Measurements from ENCODE around the gene TMEM50A.
"Not testable (repeated sequence)": the region's sequence is repeated elsewhere in the genome, so short reads cannot be mapped to it uniquely, and the experiment has no call there.

TMEM50A gene

DNA sequence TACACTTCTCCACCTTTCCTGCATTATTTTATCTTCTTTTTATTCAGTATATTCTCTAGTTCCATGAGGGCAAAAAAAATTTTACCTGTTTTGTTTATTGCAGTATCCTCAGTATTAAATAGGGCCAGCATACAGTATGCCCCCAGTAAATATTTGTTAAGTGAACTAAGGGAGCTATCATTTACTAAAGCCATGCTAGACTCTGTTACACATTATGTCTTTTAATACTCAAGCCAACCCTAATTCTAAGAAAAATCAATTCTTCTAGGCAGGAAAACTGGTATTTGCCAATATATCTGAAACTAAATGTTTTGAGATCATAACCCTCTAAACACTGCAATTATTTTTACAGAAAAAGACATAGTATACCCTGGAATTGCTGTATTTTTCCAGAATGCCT is 18.3 kb downstream of the TMEM50A start:
- Mint-ChIP-seq H3K27me3 (ENCODE audit: low read depth) (no peaks in the 10 kb centered on the region), H3K4me3 (peak overlapping the region; percentile 41), H3K4me1 (ENCODE audit: low read depth) (peaks cover 34% of the 10 kb centered on the region), H3K27ac (peak overlapping the region; percentile 74), H3K36me3 (ENCODE audit: low read depth) (peaks cover 46% of the 10 kb centered on the region), H3K9me3 (no peaks in the 10 kb centered on the region)

DNA sequence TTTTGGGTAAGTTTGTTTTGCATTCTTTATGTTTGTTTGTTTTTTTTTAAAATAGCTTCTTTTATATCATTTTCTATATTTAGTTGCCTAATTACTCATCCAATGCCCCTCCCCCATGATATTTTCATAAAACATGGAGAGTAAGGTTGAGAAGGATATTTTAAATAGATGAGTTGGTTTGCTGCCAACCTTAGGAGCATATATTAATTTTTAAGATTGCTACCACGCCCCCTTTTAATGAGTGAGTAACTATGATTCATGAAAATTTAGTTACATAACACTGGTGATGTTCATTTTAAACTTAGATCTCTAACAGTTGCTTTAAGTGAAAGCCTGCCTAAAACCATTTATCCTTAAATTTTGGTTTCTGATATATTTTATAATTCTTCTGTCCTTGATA is 18.7 kb downstream of the TMEM50A start:
- H3K27ac Mint-ChIP-seq: peak overlapping the region; percentile 60
- H3K9me3 Mint-ChIP-seq: no peaks in the 10 kb centered on the region
- H3K36me3 Mint-ChIP-seq (ENCODE audit: low read depth): peaks cover 48% of the 10 kb centered on the region
- peaks cover 34% of the 10 kb centered on the region for H3K4me1 Mint-ChIP-seq (ENCODE audit: low read depth)
- H3K4me3 Mint-ChIP-seq: peak overlapping the region; percentile 29
- H3K27me3 Mint-ChIP-seq (ENCODE audit: low read depth): no peaks in the 10 kb centered on the region

DNA sequence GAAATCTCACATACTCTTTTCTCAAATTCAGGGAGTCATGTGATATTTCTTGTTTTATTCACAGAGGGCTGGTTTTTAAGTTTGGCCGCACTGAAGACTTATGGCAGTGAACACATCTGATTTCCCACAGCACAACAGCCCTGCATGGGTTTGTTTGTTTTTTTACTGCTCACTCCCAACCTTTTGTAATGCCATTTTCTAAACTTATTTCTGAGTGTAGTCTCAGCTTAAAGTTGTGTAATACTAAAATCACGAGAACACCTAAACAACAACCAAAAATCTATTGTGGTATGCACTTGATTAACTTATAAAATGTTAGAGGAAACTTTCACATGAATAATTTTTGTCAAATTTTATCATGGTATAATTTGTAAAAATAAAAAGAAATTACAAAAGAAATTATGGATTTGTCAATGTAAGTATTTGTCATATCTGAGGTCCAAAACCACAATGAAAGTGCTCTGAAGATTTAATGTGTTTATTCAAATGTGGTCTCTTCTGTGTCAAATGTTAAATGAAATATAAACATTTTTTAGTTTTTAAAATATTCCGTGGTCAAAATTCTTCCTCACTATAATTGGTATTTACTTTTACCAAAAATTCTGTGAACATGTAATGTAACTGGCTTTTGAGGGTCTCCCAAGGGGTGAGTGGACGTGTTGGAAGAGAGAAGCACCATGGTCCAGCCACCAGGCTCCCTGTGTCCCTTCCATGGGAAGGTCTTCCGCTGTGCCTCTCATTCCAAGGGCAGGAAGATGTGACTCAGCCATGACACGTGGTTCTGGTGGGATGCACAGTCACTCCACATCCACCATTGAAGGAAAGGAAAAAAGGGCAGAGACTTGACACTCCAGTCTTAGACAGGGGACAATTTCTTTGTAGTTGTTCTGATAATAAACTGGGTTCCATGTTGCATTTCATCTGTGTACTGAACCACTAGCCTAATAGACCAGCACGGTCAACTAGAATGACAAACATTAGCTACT is 22.8 kb downstream of the TMEM50A start:
- peaks cover 35% of the 10 kb centered on the region for H3K36me3 Mint-ChIP-seq (ENCODE audit: low read depth)
- H3K9me3 Mint-ChIP-seq: no peaks in the 10 kb centered on the region
- no peaks in the 10 kb centered on the region for H3K27me3 Mint-ChIP-seq (ENCODE audit: low read depth)
- H3K27ac Mint-ChIP-seq: peak overlapping the region; percentile 46
- H3K4me3 Mint-ChIP-seq: no peak overlapping the region
- H3K4me1 Mint-ChIP-seq (ENCODE audit: low read depth): peaks cover 26% of the 10 kb centered on the region

DNA sequence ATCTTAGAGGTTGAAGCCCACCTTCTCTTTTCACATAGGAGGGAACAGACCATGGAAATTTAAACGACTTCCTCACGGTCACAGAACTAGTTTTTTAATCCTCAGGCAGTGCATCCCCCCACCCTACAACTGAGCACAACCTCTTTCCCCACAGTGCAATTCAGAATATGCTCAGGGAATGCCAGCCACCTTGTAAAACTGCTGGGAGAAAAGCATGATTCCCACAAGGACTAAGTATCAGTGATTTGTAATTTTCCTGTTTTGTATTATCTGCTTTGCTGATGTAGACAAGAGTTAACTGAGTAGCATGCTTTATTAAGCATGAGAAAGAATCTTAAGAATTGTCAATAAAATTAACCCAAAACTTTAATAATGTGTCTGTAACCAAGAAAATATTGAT is 23.8 kb downstream of the TMEM50A start:
- Mint-ChIP-seq H3K36me3 (ENCODE audit: low read depth) (peaks cover 29% of the 10 kb centered on the region), H3K4me1 (ENCODE audit: low read depth) (peaks cover 19% of the 10 kb centered on the region), H3K27ac (no peak overlapping the region), H3K27me3 (ENCODE audit: low read depth) (no peaks in the 10 kb centered on the region), H3K4me3 (no peak overlapping the region), H3K9me3 (no peaks in the 10 kb centered on the region)

DNA sequence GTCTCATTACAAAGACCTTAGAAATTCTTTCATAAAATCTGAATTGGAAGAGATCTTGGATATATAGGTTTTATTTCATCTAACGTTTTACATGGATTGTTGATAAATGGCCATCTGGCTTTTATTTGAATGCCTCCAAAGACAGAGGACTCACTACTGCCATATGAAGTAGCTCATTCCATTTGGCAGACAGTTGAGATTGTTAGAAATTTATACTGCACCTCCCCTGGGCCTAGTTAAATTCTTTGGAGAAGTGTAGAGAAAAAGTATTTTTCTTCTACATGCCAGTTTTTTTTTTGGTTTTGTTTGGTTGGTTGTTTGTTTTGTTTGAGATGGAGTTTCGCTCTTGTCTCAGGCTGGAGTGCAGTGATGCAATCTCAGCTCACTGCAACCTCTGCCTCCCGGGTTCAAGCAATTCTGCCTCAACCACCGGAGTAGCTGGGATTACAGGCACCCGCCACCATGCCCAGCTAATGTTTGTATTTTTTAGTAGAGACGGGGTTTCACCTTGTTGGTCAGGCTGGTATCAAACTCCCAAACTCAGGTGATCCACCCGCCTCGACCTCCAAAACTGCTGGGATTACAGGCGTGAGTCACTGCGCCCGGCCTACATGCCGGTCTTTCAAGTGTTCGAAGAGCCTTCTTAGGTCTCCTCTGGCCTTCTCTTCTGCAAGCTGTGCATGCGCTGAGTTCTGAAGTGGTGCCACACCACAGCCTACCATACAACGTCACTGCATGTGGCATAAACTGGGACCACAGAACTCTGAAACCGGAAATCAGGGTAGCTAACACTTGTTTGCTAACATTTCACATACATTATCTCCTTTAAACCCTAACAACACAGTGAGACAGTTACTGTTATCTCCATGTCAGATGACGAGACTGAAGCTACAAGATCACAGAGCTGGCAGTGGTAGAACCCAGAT is 24.8 kb downstream of the TMEM50A start:
- Mint-ChIP-seq H3K36me3 (ENCODE audit: low read depth) (peaks cover 23% of the 10 kb centered on the region), H3K4me1 (ENCODE audit: low read depth) (peaks cover 13% of the 10 kb centered on the region)
- not testable (repeated sequence) for H3K9me3 Mint-ChIP-seq; H3K27ac Mint-ChIP-seq; H3K4me3 Mint-ChIP-seq; H3K27me3 Mint-ChIP-seq (ENCODE audit: low read depth)

DNA sequence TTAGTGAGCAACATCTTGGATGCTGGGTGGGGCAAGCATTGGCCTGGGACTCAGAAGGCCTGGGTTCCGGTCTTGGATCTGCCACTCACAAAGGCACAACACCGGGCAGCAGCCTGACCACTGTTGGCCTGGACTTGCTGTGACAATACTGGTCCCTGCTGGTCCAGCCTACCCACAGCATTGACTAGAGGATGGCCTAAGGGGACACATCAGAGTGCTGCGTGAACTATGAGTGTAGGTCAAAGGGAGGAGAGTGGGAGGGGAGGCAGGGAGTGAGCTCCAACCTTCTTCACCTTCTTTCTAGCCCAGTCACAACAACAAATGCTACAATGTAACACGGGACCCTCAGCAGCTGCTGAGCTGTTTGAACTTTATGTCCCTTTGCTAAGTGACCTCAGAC is 31.1 kb downstream of the TMEM50A start:
- Mint-ChIP-seq H3K27me3 (ENCODE audit: low read depth) (no peaks in the 10 kb centered on the region), H3K4me1 (ENCODE audit: low read depth) (no peaks in the 10 kb centered on the region), H3K27ac (no peak overlapping the region), H3K9me3 (no peaks in the 10 kb centered on the region), H3K4me3 (no peak overlapping the region), H3K36me3 (ENCODE audit: low read depth) (no peaks in the 10 kb centered on the region)

DNA sequence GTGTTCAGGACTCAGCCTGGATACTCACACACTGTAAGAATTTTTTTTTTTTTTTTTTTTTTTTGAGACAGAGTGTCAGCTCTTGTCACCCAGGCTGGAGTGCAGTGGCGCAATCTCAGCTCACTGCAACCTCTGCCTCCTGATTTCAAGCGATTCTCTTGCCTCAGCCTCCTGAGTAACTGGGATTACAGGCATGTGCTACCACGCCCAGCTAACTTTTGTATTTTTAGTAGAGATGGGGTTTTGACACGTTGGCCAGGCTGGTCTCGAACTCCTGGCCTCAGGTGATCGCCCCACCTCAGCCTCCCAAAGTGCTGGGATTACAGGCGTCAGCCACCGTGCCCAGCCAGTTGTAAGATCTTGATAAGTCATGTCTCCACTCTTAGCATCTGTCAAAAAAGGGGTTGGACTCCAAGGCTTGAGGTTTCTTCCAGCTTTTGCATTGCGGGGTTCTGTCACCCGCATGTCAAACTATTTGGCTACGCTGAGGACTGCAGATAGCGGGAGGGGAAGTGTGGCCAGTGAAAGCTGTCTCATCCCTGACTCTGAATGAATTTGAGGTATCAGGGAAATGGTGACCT is 31.6 kb downstream of the TMEM50A start:
- H3K27ac Mint-ChIP-seq; H3K36me3 Mint-ChIP-seq (ENCODE audit: low read depth); H3K4me1 Mint-ChIP-seq (ENCODE audit: low read depth); H3K4me3 Mint-ChIP-seq; H3K9me3 Mint-ChIP-seq; H3K27me3 Mint-ChIP-seq (ENCODE audit: low read depth): not testable (repeated sequence)

DNA sequence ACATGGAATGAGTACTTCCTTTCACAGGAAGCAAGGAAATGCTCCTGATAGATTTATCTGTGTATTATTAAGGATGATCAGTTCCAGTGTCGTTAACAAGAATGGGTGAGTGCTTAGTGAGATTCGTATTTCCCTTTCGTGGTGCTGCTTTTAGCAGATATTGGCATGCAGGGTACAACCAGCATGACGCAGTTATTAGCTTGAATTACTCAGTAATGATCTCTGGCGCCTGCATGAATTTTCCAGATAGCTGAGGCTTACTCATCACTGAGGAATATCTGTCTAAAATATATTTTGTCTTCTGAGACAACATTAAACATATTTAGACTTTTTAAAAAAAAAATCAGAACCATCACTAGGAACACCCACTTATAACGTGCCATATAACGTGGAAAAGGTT is 33.6 kb downstream of the TMEM50A start:
- H3K27me3 Mint-ChIP-seq (ENCODE audit: low read depth); H3K27ac Mint-ChIP-seq; H3K4me3 Mint-ChIP-seq; H3K4me1 Mint-ChIP-seq (ENCODE audit: low read depth); H3K36me3 Mint-ChIP-seq (ENCODE audit: low read depth); H3K9me3 Mint-ChIP-seq: not testable (repeated sequence)

DNA sequence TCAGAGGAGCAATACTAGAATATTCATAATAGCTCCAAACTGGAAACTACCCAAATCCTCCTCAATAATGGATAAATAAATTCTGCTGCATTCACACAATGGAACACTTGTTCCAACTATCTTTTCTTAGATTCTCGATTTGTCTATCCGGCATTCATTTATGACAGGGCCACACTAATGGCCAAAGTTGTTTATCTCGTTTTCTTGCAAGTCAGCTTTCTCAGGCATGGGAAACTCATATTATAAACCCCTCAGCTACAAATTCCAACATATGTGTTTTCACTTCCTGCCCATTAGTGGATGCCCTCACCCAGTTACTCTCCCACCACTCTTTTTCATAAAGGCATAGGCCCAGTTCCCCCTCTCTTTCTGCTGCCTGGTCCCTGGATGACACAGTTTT is 40.2 kb downstream of the TMEM50A start:
- H3K27ac Mint-ChIP-seq; H3K4me3 Mint-ChIP-seq; H3K27me3 Mint-ChIP-seq (ENCODE audit: low read depth); H3K36me3 Mint-ChIP-seq (ENCODE audit: low read depth); H3K9me3 Mint-ChIP-seq; H3K4me1 Mint-ChIP-seq (ENCODE audit: low read depth): not testable (repeated sequence)

DNA sequence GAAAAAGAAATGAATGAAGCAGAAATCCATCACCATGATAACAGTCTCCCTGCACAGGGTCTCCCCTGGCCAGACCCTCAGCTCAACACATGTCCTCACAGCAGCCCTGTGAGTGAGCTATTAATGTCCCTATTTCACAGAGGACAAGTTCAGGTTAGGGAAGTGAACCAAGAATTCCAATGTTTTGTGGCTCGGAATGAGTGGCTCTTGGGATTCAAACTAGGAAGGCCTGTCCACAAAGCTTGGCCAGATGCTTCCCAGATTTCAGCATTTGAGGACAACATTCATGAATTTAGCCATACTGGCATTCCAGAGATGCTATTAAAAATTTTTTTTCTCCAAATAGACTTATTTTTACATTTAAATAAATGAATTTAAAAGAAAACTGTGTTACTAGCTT is 44.4 kb downstream of the TMEM50A start:
- H3K4me1 Mint-ChIP-seq (ENCODE audit: low read depth): not testable (repeated sequence)

DNA sequence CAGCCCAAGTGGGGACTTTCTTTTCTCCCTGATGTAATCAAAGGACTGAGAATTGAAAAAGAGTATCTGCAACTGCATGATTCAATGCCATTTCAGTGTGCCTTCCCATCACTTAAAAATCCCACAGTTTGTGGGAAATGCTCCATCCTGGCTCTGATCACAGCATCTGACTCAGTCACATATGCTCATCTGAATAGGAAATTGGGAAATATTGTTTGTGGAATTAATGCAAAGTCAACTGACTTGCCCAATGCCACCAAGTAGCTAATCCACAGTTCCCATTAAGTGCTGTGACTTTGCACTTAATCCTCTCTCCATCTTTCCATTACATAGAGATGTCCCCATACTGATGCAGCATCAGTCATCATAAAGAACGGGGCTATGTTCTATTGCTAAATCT is 45.0 kb downstream of the TMEM50A start:
- not testable (repeated sequence) for H3K9me3 Mint-ChIP-seq; H3K4me1 Mint-ChIP-seq (ENCODE audit: low read depth); H3K36me3 Mint-ChIP-seq (ENCODE audit: low read depth); H3K27ac Mint-ChIP-seq; H3K4me3 Mint-ChIP-seq
- peaks cover 11% of the 10 kb centered on the region for H3K27me3 Mint-ChIP-seq (ENCODE audit: low read depth)

More for the DNA sequence above, 44.4 kb downstream of the TMEM50A start:
- H3K36me3 Mint-ChIP-seq (ENCODE audit: low read depth); H3K27ac Mint-ChIP-seq; H3K9me3 Mint-ChIP-seq; H3K4me3 Mint-ChIP-seq: not testable (repeated sequence)
- peaks cover 11% of the 10 kb centered on the region for H3K27me3 Mint-ChIP-seq (ENCODE audit: low read depth)

DNA sequence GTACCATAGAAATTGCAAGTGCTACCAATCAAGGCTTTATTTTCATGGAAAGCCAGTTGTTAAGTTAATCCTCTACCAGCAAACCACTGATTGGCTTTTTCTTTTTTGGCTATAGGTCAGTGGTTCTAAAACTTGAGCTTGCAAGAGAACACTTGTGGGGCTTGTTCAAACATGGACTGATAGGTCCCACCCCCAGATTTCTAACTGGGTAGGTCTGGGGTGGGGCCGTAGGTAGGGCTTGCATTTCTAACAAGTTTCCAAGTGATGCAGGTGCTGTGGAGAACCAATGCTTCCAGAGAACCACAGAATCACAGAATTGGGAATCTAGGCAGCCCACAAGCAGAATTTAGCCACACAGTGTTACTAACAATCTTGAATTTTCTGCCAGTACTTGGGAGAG is 45.7 kb downstream of the TMEM50A start:
- not testable (repeated sequence) for H3K4me3 Mint-ChIP-seq; H3K27ac Mint-ChIP-seq; H3K36me3 Mint-ChIP-seq (ENCODE audit: low read depth); H3K4me1 Mint-ChIP-seq (ENCODE audit: low read depth); H3K9me3 Mint-ChIP-seq
- H3K27me3 Mint-ChIP-seq (ENCODE audit: low read depth): peaks cover 15% of the 10 kb centered on the region

DNA sequence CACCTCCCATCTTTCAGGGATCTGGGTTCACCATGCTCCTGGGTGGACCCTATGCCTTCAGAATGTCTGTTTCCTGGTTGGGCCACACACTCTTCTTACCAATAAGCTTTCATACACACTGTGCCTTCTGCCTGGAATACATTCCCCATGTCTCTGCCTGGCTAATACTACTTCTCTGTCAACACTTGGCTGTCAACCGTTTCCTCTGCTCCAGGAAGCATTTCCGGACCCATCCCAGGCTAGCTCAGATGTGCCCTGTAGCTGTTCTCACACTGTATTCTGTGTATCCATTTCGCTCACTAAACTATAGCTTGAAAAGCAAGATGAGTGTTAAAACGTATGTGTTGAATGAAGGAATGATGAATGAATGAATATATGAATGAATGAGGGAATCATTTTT is 49.0 kb downstream of the TMEM50A start:
- not testable (repeated sequence) for H3K4me3 Mint-ChIP-seq; H3K27ac Mint-ChIP-seq; H3K9me3 Mint-ChIP-seq; H3K36me3 Mint-ChIP-seq (ENCODE audit: low read depth); H3K4me1 Mint-ChIP-seq (ENCODE audit: low read depth)
- peaks cover 21% of the 10 kb centered on the region for H3K27me3 Mint-ChIP-seq (ENCODE audit: low read depth)

DNA sequence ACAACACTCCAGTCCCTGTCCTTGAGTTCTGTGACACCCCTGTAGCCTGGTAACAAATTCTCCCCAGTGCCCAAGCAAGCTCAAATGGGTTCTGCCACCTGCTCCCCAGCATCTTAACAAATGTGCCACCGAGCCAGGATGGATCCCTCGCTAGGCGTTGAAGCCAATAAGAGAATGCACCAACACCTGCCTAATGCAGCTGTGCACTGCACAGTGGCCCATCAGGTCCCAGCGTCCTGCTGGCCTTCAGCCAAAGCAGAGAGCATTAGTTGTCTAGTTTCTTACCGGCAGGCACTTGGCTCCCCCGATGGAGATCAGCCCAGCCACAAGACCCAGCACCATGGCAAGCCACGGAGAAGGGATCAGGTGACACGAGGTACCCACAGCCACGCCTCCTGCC is 50.6 kb downstream of the TMEM50A start:
- not testable (repeated sequence) for H3K4me3 Mint-ChIP-seq; H3K36me3 Mint-ChIP-seq (ENCODE audit: low read depth); H3K27ac Mint-ChIP-seq; H3K9me3 Mint-ChIP-seq; H3K4me1 Mint-ChIP-seq (ENCODE audit: low read depth)
- H3K27me3 Mint-ChIP-seq (ENCODE audit: low read depth): peaks cover 15% of the 10 kb centered on the region

DNA sequence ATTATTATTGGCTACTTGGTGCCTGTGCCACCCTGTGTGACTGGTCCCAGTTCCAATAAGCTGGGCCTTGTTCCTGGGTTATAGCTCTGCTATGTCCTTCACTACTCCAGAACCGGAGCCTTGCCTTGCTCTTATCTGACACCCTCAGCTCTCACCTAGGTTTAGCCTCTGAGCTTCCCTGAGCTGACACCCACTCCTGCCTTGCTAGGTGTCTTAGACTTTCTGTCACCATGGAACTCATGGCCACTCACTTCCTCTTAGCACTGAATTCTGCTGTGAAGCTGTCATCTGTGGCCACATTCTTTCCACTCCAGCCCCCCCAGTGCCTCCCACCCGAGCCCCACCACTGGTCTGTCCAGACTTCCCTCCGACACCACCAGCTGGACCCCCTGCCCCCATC is 51.6 kb downstream of the TMEM50A start:
- H3K36me3 Mint-ChIP-seq (ENCODE audit: low read depth); H3K9me3 Mint-ChIP-seq; H3K4me3 Mint-ChIP-seq; H3K27ac Mint-ChIP-seq; H3K4me1 Mint-ChIP-seq (ENCODE audit: low read depth): not testable (repeated sequence)
- H3K27me3 Mint-ChIP-seq (ENCODE audit: low read depth): peaks cover 20% of the 10 kb centered on the region
